Measurements from ENCODE around the gene RNU1-3.
"Not testable (repeated sequence)": the region's sequence is repeated elsewhere in the genome, so short reads cannot be mapped to it uniquely, and the experiment has no call there.

The RNU1-3 gene

DNA sequence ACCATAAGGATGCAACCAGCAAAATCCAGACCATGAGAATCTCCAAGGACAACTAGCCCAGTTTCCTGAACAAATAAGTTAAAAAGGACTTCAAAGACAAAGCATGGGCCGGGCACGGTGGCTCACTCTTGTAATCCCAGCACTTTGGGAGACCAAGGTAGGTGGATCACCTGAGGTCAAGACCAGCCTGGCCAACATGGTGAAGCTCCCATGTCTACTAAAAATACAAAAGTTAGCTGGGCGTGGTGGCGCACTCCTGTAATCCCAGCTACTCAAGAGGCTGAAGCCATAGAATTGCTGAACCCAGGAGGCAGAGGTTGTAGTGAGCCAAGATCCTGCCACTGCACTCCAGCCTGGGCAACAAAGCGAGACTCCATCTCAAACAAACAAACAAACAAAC lies 30.8 kb downstream of the RNU1-3 start:
- DNase-seq (ENCODE audit: low spot score): not testable (repeated sequence)

GRCh38 chr1:16633540-16634282 lies 33.0 kb downstream of the RNU1-3 start:
- in situ Hi-C loops (cut with MboI; ENCODE audit: low pct_unique_long_range_greater_than_20kb, low sequenced_read_pairs, unreplicated experiment): not testable (repeated sequence)

More for the DNA sequence above, 30.8 kb downstream of the RNU1-3 start:
- in situ Hi-C loops (cut with MboI; ENCODE audit: low pct_unique_long_range_greater_than_20kb, low sequenced_read_pairs, unreplicated experiment): not testable (repeated sequence)

GRCh38 chr1:16632044-16632850 lies 34.5 kb downstream of the RNU1-3 start:
- in situ Hi-C loops (cut with MboI; ENCODE audit: low pct_unique_long_range_greater_than_20kb, low sequenced_read_pairs, unreplicated experiment); DNase-seq (ENCODE audit: low spot score): not testable (repeated sequence)

More at GRCh38 chr1:16633540-16634282, 33.0 kb downstream of the RNU1-3 start:
- not testable (repeated sequence) for DNase-seq (ENCODE audit: low spot score)

DNA sequence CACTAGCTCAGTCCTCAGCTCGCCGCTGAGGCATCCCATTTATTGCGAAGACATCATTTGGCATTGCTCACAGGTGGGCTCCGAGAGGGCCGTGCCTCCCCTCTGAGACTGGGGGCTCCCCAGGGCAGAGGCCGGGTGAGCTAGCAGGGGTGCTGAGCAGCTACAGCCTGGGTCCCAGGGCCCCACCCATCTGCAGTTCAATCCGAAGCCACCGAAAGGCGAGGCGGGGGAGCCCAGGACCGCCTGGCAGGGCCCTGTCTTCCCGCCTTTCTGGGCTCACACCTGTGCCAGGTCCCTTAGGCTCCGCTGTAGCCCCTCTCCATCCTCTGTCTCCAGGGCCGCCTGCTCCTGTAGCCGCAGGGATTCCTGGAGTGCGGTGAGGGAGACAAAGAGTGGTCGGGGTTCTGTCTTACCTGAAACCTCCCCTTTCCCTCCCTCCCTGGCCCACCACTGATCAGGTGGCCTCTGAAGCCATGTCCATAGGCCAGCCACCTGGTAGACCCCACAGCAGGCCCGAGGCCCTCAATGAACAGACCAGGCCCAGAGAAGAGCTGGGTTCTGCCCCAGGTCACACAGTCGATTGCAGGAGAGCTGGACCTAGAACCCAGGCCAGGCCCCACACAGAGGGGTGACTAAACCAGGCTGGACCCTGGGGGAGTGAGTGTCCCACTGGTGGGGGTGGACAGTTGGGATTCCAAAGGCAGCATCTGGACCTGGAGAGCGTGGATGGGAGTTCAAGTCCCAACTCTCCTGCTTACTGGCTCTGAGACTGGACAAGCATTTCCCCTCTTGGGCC lies 35.3 kb downstream of the RNU1-3 start:
- TF ChIP-seq, protein P1, sequence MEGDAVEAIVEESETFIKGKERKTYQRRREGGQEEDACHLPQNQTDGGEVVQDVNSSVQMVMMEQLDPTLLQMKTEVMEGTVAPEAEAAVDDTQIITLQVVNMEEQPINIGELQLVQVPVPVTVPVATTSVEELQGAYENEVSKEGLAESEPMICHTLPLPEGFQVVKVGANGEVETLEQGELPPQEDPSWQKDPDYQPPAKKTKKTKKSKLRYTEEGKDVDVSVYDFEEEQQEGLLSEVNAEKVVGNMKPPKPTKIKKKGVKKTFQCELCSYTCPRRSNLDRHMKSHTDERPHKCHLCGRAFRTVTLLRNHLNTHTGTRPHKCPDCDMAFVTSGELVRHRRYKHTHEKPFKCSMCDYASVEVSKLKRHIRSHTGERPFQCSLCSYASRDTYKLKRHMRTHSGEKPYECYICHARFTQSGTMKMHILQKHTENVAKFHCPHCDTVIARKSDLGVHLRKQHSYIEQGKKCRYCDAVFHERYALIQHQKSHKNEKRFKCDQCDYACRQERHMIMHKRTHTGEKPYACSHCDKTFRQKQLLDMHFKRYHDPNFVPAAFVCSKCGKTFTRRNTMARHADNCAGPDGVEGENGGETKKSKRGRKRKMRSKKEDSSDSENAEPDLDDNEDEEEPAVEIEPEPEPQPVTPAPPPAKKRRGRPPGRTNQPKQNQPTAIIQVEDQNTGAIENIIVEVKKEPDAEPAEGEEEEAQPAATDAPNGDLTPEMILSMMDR (IDR thresholded peaks at IDR 0.05; ENCODE audit: extremely low read depth, insufficient read depth, missing control alignments): no peak
- DNase-seq (ENCODE audit: low spot score): peak; percentile 46
- in situ Hi-C loops (cut with MboI; ENCODE audit: low pct_unique_long_range_greater_than_20kb, low sequenced_read_pairs, unreplicated experiment): no loop called here

DNA sequence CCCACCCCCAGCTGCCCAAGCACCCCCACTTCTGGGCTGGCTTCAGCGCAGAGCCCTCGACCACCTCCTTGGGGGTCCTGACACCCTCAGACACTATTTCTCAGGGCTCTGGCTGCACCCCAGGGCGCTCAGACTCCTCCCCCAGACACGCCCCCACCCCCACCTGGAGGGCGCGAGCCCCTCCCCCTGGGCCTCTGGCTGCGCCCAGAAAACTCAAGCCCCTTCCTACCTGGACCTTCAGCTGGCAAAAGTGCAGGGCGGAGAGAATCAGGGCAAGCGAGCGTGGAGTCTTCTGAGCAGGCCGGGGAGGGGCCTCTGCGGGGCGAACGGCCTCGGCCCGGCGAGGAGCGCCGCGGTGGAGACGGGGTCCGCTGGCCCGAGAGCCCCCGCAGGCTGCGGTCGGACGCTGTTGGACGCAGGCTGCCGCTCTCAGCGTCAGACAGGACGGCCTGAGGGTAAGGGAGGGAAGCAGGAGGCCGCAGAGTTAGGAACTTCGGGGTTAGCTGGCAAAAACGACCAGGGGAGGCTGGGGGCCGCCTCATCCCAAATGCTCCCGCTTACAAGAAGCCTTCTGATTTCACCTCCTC lies 36.0 kb downstream of the RNU1-3 start:
- in situ Hi-C loops (cut with MboI; ENCODE audit: low pct_unique_long_range_greater_than_20kb, low sequenced_read_pairs, unreplicated experiment): no loop called here
- DNase-seq (ENCODE audit: low spot score): peak; percentile 58
- TF ChIP-seq, protein P1 (IDR thresholded peaks at IDR 0.05; ENCODE audit: extremely low read depth, insufficient read depth, missing control alignments): no peak

GRCh38 chr1:16629916-16630530 lies 36.7 kb downstream of the RNU1-3 start:
- peak; percentile 60 for DNase-seq (ENCODE audit: low spot score)
- in situ Hi-C loops (cut with MboI; ENCODE audit: low pct_unique_long_range_greater_than_20kb, low sequenced_read_pairs, unreplicated experiment): loop anchor here (10.0 kb wide), 1 partner anchor 415 kb away; no protein-coding TSS in a partner anchor

DNA sequence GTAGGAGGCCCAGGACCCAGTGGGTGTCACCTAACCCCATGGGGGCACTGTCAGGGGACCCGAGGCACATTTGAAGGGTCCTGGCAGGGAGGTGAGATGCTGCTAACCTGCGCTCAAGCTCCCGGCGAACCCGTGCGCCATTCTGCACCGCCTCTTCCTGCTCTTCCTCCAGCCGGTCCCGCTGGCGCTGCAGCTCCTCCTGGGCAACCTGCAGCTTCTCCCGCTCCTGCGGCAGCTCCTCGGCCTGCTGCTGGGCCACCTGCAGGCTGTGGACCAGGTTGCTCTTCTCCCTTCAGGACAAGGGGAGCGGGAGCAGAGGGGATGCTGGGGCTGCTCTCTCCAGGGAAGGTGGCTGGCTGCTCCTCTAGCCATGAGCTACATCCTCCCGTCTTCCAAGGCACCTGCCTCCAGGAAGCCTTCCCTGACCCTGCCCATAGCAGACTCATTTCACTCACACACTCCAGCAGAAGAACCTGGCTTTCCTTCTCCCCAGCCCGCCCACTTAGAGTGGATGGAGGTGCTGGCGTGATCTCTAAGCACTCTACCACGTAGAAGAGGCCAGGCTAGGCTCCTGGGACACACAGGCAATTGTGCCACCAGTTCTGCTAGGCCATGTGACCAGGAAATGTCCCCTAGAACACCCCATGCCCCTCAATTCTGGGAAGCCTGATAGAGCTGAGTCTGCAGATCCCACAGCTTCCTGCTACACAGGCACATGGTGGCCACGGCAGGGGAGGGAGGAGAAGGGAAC lies 38.2 kb downstream of the RNU1-3 start:
- DNase-seq (ENCODE audit: low spot score): peak; percentile 68
- in situ Hi-C loops (cut with MboI; ENCODE audit: low pct_unique_long_range_greater_than_20kb, low sequenced_read_pairs, unreplicated experiment): loop anchor here (10.0 kb wide), 1 partner anchor 416 kb away; no protein-coding TSS in a partner anchor
- TF ChIP-seq, protein P1 (IDR thresholded peaks at IDR 0.05; ENCODE audit: extremely low read depth, insufficient read depth, missing control alignments): no peak

- in situ Hi-C loops (cut with MboI; ENCODE audit: low pct_unique_long_range_greater_than_20kb, low sequenced_read_pairs, unreplicated experiment): loop anchor here (10.0 kb wide), 1 partner anchor 418 kb away; no protein-coding TSS in a partner anchor
- peak; percentile 41 for DNase-seq (ENCODE audit: low spot score)
Observed at GRCh38 chr1:16626409-16626983, 40.3 kb downstream of the RNU1-3 start.
